AG08395 (cell line): ENCODE results near the gene PELI2.
A peak's percentile ranks its signal among the peaks of the same experiment; 100 is the strongest.
"Not testable (repeated sequence)": the region's sequence is repeated elsewhere in the genome, so short reads cannot be mapped to it uniquely, and the experiment has no call there.

Experiments used
- DNase-seq: peaks from one replicate; pipeline ENCODE4 v3.0.0; 2012; ENCODE audit warnings: mixed read lengths, low spot score

The PELI2 gene

GRCh38 chr14:56143025-56143424 is 24.8 kb downstream of the PELI2 start:
- DNase-seq, result no peak

GRCh38 chr14:56144176-56144575 is 26.0 kb downstream of the PELI2 start:
- DNase-seq, result no peak

- DNase-seq, result no peak
These were observed 27.1 kb downstream of the PELI2 start for GRCh38 chr14:56145181-56145769.

- peak; percentile 48 for DNase-seq
These were observed 27.8 kb downstream of the PELI2 start for GRCh38 chr14:56145965-56146364.

GRCh38 chr14:56147449-56147848 is 29.2 kb downstream of the PELI2 start:
- DNase-seq, result no peak

GRCh38 chr14:56147986-56148901 is 30.0 kb downstream of the PELI2 start:
- no peak for DNase-seq

- no peak for DNase-seq
These were observed 30.9 kb downstream of the PELI2 start for GRCh38 chr14:56149151-56149550.

GRCh38 chr14:56149995-56150394 is 31.8 kb downstream of the PELI2 start:
- DNase-seq, result no peak

- no peak for DNase-seq
These were observed 32.6 kb downstream of the PELI2 start for GRCh38 chr14:56150645-56151345.

GRCh38 chr14:56152221-56152620 is 34.0 kb downstream of the PELI2 start:
- no peak for DNase-seq

GRCh38 chr14:56153267-56153666 is 35.1 kb downstream of the PELI2 start:
- no peak for DNase-seq

- no peak for DNase-seq
These were observed 36.1 kb downstream of the PELI2 start for GRCh38 chr14:56154321-56154720.

- DNase-seq, result no peak
These were observed 37.9 kb downstream of the PELI2 start for GRCh38 chr14:56156096-56156495.

- DNase-seq, result no peak
These were observed 40.9 kb downstream of the PELI2 start for GRCh38 chr14:56159066-56159465.

- DNase-seq, result no peak
These were observed 41.9 kb downstream of the PELI2 start for GRCh38 chr14:56160088-56160487.

GRCh38 chr14:56161658-56162057 is 43.4 kb downstream of the PELI2 start:
- DNase-seq, result no peak

- DNase-seq, result no peak
These were observed 44.3 kb downstream of the PELI2 start for GRCh38 chr14:56162476-56162875.

GRCh38 chr14:56166579-56166978 is 48.4 kb downstream of the PELI2 start:
- not testable (repeated sequence) for DNase-seq

GRCh38 chr14:56168007-56168616 is 49.9 kb downstream of the PELI2 start:
- no peak for DNase-seq

- DNase-seq, result no peak
These were observed 51.8 kb downstream of the PELI2 start for GRCh38 chr14:56170028-56170427.

- no peak for DNase-seq
These were observed 52.7 kb downstream of the PELI2 start for GRCh38 chr14:56170877-56171422.

GRCh38 chr14:56172074-56172473 is 53.9 kb downstream of the PELI2 start:
- no peak for DNase-seq
